ENCODE results near the gene TPPP2. TPM values are rescaled to one million over a fixed set of nuclear protein-coding genes. Genes with fewer than 3 reads are reported as not detected.

TPPP2 gene
- total RNA-seq, 2 donors from 2014 or later: not detected

DNA sequence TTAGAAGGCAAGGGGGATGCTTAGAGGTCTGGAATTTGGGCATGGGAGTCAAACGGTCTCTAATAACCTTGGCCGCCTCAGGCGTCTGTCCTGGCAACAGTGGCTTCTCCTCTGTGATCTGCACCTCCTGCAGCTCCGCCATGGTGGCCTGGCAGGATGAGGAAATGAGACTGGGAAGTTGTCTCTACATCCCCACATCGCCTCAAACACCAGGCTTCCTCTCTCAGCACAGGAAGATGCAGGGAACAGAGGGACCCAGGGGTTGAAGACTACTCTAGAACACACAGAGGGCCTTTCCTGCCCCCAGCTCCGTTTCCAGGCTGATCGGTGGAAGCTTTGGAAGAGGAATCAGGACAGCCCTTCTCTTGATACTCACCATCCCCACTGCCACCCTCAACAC is 6.8 kb upstream of the TPPP2 start:
- peaks cover 10 to 16% of the 10 kb centered on the region in 2 donors for H3K27me3 Mint-ChIP-seq
- no peaks in the 10 kb centered on the region for H3K36me3 Mint-ChIP-seq
- peak overlapping the region; percentile 70 for H3K4me3 Mint-ChIP-seq
- DNase-seq (ENCODE audit: low spot score) (no peak), ATAC-seq (no peak)
- H3K27ac Mint-ChIP-seq: no peak overlapping the region
- H3K4me1 Mint-ChIP-seq (ENCODE audit: low read depth in 2 of 2): peaks cover 5 to 10% of the 10 kb centered on the region in 2 donors
- no peaks in the 10 kb centered on the region for H3K9me3 Mint-ChIP-seq

DNA sequence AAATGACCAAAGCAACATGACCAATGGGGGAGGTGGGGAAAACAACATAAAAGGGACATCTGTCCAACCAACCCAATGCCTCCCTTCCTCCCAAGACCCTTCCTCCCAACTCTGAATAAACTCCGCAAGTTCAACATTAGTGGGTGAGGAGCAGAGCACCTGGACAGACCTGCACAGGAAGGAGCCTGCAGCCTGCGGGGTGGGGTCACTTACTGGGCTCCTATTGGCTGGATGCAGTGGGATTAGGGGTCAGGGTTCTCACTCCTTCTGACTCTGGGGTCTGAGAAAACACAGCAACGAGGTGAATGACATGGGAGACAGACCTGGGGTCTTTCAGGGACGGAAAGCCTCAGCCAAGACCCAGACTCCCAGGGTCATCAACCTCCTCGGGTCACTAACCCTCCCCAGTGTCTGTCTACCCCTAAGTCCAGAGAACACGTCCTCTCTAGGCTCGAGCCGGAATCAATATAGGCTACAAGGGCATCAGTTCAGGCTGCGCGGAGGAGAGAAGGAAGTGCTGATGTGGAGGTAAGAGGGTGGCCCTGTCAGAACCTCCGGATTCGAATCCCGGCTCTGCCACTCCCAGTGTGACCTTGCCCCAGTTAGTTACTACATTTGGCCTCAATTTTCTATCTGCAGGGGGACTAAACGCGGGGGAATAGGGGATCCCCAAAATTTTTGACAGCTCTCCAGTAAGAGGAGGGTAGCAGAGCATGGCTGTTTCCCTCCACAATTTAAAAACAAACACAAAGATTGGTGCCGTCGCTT is 6.0 kb upstream of the TPPP2 start:
- no peak for DNase-seq (ENCODE audit: low spot score)
- Mint-ChIP-seq H3K27ac (no peak overlapping the region), H3K27me3 (peaks cover 10 to 16% of the 10 kb centered on the region in 2 donors), H3K9me3 (no peaks in the 10 kb centered on the region), H3K4me3 (peak overlapping the region; percentile 70), H3K4me1 (ENCODE audit: low read depth in 2 of 2) (peaks cover 5 to 10% of the 10 kb centered on the region in 2 donors), H3K36me3 (no peaks in the 10 kb centered on the region)
- peak in 1 of 2 donors; percentile 8 for ATAC-seq

DNA sequence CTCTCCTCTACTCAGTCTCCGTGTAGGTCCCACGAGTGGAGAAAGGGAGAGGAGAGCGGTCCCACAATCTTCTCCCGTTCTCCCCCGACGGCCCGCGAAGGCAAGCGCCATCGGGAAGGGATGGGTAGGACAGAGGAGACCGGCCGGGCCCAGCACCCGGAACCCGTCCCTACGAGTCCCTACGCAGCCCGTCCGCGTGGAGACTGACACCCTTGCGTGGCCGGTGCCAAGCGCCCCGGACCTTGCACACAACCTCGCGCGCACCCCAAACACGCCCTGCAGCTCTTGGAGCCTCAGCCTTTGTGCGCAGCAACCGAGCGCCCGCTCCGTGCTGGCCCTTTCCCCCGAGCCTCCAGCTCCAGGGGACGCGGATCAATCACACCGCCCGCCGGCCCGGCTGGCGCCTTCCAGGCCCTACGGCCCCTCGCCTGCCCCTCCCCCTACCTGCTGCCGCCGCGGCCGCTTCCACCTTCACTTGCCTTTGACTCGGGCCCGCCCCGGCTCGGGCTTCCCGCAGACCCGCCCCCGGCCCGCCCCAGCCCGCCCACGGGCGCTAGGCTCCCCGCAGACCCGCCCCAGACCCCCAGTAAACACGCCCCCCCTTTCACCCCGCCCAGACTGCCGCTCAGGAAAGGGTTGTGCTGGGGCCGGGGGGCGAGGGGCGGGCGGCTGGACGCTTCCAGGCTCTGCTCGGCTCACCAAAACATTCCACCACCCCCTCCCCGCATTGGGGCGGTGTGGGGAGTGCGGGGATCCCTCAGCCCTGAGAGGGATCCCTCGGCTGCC is 5.2 kb upstream of the TPPP2 start, which contains the start of gene NDRG2:
Gene NDRG2, minus strand, starts transcription at position 477 of the 786 bp plus-strand sequence. CDS start 1,746 bp downstream, outside the sequence.
- DNase-seq (ENCODE audit: low spot score): peak; percentile 73
- Mint-ChIP-seq H3K27me3 (peaks cover 10 to 16% of the 10 kb centered on the region in 2 donors), H3K4me3 (peak within 1 kb of the TSS; percentile 70), H3K4me1 (ENCODE audit: low read depth in 2 of 2) (peaks cover 5 to 10% of the 10 kb centered on the region in 2 donors), H3K9me3 (no peaks in the 10 kb centered on the region), H3K27ac (no peak within 1 kb of the TSS), H3K36me3 (no peaks in the 10 kb centered on the region)
- ATAC-seq: peak; percentile 85 to 87

DNA sequence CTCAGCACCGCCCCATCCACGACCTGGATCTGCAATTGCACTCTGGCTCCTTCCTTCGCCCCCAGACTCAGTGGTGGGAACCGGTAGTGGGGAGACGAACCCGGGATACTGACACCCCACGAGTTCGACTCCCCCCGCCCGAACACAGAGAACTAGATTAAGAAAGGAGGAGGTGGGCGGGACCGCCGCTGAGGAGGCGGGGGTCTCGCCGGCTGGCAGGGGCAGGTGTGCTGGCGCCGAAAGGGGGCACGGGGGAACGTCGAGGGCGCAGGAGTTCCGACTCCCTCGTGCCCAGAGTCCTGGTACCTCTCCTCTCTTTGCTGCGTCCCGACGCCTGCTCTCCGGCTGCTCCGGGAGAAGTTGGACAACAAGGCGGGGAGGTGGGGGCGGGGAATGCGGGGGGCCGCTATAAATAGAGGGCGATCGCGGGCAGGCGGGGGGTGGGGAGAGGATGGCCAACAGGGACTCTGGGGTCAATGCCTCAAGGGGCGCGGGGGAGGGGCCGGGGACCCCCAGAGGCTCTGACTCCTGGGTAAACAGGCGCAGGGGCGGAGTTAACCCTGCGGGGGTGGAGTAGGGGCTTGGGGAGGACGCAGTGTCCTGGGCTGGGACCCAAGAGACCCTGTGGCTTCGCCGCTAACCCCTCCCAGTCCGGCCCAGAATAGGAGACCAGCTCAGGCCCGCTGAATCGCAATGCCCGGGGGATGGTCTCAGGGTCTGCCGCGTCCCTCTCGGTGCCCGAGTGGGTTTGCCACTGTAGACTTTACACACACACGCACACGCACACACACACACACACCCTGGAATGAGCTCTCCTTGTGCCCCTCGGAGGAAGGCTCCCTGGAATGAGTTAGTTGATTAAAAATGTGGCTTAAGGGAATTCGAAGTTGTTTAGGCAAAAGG is 4.4 kb upstream of the TPPP2 start:
- H3K4me3 Mint-ChIP-seq: peak overlapping the region; percentile 50
- H3K36me3 Mint-ChIP-seq: no peaks in the 10 kb centered on the region
- H3K27me3 Mint-ChIP-seq: peaks cover 12 to 16% of the 10 kb centered on the region in 2 donors
- peaks cover 5 to 10% of the 10 kb centered on the region in 2 donors for H3K4me1 Mint-ChIP-seq (ENCODE audit: low read depth in 2 of 2)
- H3K27ac Mint-ChIP-seq: no peak overlapping the region
- DNase-seq (ENCODE audit: low spot score) (no peak), ATAC-seq (no peak)
- no peaks in the 10 kb centered on the region for H3K9me3 Mint-ChIP-seq

DNA sequence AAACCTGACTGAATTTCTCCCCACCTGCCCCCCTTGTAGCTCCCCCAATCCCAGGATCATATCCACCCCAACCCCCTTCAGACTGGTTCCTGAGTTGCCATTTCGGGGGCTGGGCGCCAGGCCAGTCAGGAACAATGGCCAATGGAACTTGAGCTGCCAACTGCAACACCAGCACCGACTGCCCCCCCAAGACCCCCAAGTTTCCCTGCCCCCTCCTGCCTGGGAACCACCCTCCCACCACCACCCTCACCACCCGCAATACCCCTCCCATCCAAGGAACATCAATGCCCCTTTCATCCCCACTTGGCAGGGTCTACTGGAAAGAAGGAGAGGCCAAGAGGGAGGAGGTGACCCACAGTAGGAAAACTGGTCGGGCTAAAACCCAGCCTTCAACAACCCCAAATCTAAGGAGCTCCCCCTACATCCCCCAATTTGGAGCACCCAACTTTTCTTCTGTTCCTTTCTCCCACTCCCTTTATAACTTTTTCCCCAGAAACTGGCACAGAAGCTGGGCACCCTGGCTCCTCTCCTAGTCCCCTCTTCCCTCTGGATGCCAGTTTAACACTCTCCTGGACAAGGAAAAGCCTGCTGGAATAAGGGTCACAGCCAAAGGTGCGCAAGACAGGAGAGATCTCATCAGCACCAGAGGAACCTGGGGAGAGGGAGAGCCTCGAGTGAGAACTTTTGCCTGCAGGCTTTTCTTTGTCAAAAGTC is 3.6 kb upstream of the TPPP2 start:
- DNase-seq (ENCODE audit: low spot score): no peak
- H3K27me3 Mint-ChIP-seq: peaks cover 12 to 16% of the 10 kb centered on the region in 2 donors

DNA sequence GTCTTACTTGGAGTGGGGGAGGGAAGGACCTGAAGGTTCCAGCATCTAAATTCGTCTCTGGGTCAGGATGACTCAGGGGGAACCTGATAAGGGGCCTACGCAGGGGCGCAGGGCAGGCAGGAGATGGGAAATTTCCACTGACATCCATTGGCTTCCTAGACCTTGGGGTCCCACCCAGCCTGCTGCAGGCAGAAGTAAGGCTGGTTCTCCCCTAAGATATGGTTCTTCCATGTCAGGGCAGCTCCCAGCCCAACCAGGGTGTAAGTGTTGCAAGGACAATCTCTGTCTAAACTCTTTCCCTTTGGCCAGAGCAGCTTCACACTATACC is 3.1 kb upstream of the TPPP2 start:
- peaks cover 13 to 15% of the 10 kb centered on the region in 2 donors for H3K27me3 Mint-ChIP-seq
- ATAC-seq (no peak), DNase-seq (ENCODE audit: low spot score) (no peak)
- H3K4me1 Mint-ChIP-seq (ENCODE audit: low read depth in 2 of 2): peaks cover 5 to 10% of the 10 kb centered on the region in 2 donors
- H3K27ac Mint-ChIP-seq: peak overlapping the region in 1 of 2 donors; percentile 23
- H3K36me3 Mint-ChIP-seq: no peaks in the 10 kb centered on the region
- H3K9me3 Mint-ChIP-seq: no peaks in the 10 kb centered on the region
- no peak overlapping the region for H3K4me3 Mint-ChIP-seq

More for the DNA sequence above, 3.6 kb upstream of the TPPP2 start:
- Mint-ChIP-seq H3K9me3 (no peaks in the 10 kb centered on the region), H3K27ac (no peak overlapping the region), H3K4me1 (ENCODE audit: low read depth in 2 of 2) (peaks cover 5 to 10% of the 10 kb centered on the region in 2 donors), H3K36me3 (no peaks in the 10 kb centered on the region), H3K4me3 (no peak overlapping the region)
- no peak for ATAC-seq

DNA sequence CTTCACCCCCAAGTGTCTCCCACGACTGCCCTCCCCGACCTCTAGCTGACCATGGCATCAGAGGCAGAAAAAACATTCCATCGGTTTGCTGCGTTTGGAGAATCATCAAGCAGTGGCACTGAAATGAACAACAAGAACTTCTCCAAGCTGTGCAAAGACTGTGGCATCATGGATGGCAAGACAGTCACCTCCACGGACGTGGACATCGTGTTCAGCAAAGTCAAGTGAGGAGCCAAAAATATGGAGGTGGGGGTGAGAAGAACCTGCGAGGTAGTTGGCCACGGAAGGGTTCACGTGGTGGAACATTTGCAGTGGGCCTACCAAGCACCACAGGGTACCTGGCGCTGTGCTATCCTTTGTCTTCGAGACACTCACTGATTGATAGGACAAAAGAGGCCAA is 514 bp downstream of the TPPP2 start:
- DNase-seq (ENCODE audit: low spot score): no peak
- Mint-ChIP-seq H3K4me1 (ENCODE audit: low read depth in 2 of 2) (no peaks in the 10 kb centered on the region), H3K36me3 (no peaks in the 10 kb centered on the region), H3K4me3 (no peak overlapping the region), H3K27ac (no peak overlapping the region), H3K27me3 (peaks cover 12 to 17% of the 10 kb centered on the region in 2 donors), H3K9me3 (no peaks in the 10 kb centered on the region)
- no peak for ATAC-seq

DNA sequence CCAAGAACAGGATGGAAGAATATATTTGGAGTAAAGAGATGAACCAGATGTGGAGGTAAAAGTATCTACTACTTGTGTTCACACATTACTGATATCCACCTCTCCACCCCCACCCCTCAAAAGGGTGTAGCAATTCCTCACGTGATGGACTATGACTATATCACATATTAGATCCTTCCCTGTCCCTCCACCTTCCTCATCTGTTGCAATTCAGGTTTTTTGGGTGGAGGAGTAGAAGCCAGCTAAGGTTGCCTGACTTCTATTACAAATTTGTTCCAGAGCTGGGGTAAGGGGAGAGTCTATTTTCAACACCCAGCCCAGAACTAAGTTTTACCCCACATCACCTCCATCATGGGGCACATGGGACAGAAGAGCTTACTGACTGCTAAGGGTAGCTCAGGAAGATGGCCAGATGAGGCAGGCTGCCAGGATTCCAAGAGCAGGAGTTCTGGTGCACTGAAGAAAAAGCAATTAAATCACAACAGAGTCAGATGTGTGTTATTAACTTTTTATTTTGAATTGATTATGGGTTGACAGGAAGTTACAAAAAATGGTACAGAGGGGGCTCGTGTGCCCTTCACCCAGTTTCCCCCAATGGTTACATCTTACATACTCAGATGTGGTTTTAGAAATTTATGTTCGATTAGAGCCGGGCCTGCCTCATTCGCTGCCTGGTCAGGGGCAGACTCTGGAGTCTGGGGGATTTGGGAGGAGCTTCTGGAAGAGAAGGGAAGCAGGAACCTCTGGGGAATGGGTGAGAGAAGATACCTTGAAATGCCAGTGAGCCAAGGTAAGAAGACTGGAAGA is 2.5 kb downstream of the TPPP2 start:
- no peak for DNase-seq (ENCODE audit: low spot score)
- Mint-ChIP-seq H3K36me3 (no peaks in the 10 kb centered on the region), H3K27ac (no peak overlapping the region), H3K4me3 (no peak overlapping the region), H3K4me1 (ENCODE audit: low read depth in 2 of 2) (no peaks in the 10 kb centered on the region), H3K27me3 (peaks cover 18 to 21% of the 10 kb centered on the region in 2 donors), H3K9me3 (no peaks in the 10 kb centered on the region)
- ATAC-seq: no peak

DNA sequence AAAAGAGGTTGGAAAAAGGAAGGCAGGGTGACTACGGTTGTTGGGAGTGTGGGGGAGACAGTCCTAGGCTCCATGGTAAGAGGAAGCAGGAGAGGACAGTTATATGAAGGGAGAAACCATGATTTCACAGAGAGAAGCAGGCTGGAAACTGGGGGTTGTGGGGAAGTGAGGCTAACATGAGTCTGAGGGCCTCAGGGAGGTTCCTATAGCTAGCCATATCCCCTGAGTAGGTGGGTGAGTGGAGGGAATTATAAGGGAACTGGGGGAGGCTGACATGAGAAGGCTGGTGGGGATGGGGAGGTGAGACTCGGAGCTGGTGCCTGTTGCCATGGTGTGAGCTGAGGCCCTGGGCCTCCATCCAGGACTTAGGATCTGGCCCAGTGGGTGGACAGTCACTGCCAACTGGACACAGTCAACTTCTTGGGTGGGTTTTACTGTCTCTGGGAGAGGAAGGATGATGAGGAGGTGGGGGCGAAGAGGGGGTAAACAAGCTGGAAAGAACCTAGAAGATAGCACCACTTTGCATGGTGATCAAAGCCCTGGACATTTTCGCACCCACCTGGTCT is 3.2 kb downstream of the TPPP2 start:
- Mint-ChIP-seq H3K4me3 (no peak overlapping the region), H3K36me3 (no peaks in the 10 kb centered on the region), H3K9me3 (no peaks in the 10 kb centered on the region), H3K27me3 (peaks cover 18 to 26% of the 10 kb centered on the region in 2 donors), H3K27ac (no peak overlapping the region), H3K4me1 (ENCODE audit: low read depth in 2 of 2) (no peaks in the 10 kb centered on the region)
- DNase-seq (ENCODE audit: low spot score): no peak
- no peak for ATAC-seq

DNA sequence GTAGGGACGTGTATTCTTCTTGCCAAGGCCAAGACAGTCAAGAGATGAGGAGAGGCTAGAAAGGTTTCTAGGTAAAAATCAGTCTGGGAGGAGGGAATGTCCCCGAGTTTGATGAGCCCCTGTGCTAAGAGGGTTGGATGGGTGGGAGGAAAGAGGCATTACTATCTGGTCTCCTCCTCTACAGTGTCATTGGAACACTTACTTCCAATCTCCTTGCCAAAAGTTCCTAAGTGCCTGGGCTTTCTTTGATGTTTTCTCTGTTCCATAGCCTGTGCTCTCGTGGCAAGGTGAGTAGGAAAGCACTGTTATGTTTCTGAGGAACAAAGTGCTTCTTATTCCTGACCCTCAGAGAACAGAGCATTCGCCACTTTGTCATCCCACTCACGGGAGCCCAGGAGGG is 4.7 kb downstream of the TPPP2 start, which contains the start of gene RNASE13:
Gene RNASE13, minus strand, starts transcription at position 101 of the 400 bp plus-strand sequence. CDS start 519 bp downstream, outside the sequence.
- no peaks in the 10 kb centered on the region for H3K36me3 Mint-ChIP-seq
- H3K4me1 Mint-ChIP-seq (ENCODE audit: low read depth in 2 of 2): no peaks in the 10 kb centered on the region
- H3K27me3 Mint-ChIP-seq: peaks cover 18 to 29% of the 10 kb centered on the region in 2 donors
- H3K9me3 Mint-ChIP-seq: no peaks in the 10 kb centered on the region
- no peak within 1 kb of the TSS for H3K4me3 Mint-ChIP-seq
- H3K27ac Mint-ChIP-seq: no peak within 1 kb of the TSS
- ATAC-seq: no peak
- DNase-seq (ENCODE audit: low spot score): no peak

DNA sequence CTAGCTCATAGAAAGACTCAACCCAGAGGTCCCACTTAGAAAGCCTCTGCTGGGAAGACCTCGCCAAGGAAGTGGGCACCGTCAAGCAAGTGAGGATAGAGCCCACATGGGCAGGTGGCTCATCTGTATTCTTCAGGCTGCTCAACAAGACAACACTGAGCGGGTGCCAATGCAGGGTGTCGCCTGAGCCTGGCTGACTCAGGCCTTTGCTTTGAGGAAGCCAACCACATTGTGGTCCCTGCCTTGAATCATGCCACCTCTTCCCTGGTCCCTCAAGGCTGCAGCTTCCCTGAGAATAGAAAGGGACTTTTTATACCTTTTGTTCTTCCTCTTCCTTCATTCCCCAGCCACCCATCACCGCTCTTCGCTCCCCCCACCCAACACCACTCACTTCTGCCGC is 6.7 kb downstream of the TPPP2 start:
- no peaks in the 10 kb centered on the region for H3K4me1 Mint-ChIP-seq (ENCODE audit: low read depth in 2 of 2)
- H3K27ac Mint-ChIP-seq: no peak overlapping the region
- H3K9me3 Mint-ChIP-seq: no peaks in the 10 kb centered on the region
- no peaks in the 10 kb centered on the region for H3K36me3 Mint-ChIP-seq
- H3K4me3 Mint-ChIP-seq: no peak overlapping the region
- H3K27me3 Mint-ChIP-seq: peaks cover 18 to 23% of the 10 kb centered on the region in 2 donors
- ATAC-seq (no peak), DNase-seq (ENCODE audit: low spot score) (no peak)

DNA sequence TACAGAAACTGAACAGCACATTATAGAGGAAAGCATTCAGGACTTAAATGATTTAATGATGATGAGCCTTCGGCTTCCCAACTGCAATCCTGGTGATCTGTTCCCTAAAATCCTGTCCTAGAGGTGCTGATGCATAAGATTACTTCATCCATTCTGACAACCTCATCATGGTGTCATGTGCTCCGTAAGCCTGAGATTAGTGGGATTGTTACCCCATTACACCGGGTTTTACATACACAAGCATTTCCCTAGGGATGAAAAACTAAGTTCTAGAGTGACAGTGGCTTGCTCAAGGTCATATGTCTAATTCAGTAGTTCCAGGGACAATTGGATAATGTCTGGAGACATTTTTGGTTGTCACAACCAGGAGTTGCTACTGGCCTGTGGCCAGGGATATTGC is 7.1 kb downstream of the TPPP2 start:
- Mint-ChIP-seq H3K27ac (no peak overlapping the region), H3K4me3 (no peak overlapping the region), H3K36me3 (no peaks in the 10 kb centered on the region), H3K27me3 (peaks cover 21 to 25% of the 10 kb centered on the region in 2 donors), H3K9me3 (no peaks in the 10 kb centered on the region), H3K4me1 (ENCODE audit: low read depth in 2 of 2) (no peaks in the 10 kb centered on the region)
- no peak for DNase-seq (ENCODE audit: low spot score)
- no peak for ATAC-seq
